GM19240 (cell line): Measurements from ENCODE around the gene APOL3.
"Not testable (repeated sequence)": the region's sequence is repeated elsewhere in the genome, so short reads cannot be mapped to it uniquely, and the experiment has no call there.

Experiments used
- DNase-seq: peaks from one replicate; pipeline ENCODE4 v3.0.0; 2011; ENCODE audit warnings: low spot score; ENCODE audit not compliant: insufficient read length

Gene APOL3

DNA sequence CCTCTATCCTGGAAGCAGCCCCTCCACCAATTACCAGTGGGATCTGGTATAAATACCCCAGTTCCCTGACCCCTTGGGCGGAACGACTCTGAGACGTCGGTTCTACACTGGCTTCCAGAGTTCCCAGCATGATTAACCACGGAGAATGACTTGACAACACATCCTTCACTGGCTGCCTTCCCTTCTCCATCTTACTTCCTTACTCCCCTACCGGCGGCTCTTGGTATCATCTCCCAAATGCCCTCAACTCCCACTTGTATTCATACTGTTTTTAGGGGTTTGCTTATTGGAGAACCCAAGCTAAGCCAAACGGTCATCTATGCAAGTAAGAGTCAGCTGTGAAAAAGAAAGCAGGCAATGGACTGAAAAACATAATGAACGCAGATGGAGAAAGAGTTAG lies 56.1 kb downstream of the APOL3 start:
- DNase-seq = no peak

DNA sequence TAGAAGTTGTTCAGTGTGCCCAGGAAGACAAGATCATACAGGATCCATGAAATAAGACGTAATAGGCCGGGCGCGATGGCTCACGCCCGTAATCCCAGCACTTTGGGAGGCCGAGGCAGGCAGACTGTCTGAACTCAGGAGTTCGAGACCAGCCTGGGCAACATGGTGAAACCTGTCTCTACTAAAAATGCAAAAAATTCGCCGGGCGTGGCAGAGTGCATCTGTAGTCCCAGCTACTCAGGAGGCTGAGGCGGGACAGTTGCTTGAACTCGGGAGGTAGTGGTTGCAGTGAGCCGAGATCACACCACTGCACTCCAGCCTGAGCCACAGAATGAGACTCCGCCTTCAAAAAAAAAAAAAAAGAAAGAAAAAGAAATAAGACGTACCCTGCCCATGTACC lies 56.7 kb downstream of the APOL3 start:
- DNase-seq = no peak

DNA sequence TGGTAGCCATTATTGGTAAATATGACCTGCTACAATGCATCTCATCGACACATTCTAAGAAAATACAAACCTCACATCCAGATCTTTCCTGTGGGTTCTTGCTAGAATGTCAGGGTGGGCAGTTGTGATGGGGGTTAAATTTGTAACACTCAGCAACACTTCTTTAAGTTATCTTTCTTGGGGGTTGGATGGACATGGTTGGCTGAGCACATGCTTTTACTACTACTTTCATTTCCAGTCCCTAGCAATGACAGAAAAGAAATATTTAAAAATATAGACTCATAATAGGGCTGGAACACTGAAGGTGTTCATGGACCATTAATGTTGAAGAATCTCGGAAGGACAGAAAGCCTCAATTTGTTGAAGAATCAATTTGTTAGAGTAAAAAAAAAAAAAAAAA lies 57.6 kb downstream of the APOL3 start:
- no peak for DNase-seq

DNA sequence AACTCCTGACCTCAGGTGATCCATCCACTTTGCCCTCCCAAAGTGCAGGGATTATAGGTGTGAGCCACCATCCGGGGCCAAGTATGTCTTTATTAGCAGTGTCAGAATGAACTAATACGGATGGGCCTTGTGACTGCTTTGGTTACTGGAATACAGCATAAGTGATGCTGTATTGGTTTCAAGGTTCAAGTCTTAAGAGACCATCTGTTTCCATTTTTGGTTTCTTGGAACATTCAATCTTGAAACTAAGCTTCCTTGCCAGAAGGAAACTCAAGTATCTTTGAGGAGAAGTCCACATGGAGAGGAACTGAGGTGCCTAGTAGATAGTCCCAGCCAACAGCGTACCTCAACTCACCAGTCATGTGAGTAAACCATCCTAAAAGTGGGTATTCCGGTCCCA lies 58.8 kb downstream of the APOL3 start:
- no peak for DNase-seq

DNA sequence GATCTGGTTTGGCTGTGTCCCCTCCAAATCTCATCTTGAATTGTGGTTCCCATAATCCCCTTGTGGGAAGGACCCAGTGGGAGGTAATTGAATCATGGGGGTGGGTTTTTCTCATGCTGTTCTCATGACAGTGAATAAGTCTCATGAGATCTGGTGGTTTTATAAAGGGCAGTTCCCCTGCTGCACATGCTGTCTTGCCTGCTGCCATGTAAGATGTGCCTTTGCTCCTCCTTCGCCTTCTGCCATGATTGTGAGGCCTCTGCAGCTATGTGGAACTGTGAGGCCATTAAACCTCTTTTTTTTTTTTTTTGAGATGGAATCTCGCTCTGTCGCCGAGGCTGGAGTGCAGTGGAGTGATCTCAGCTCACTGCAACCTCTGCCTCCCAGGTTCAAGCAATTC lies 59.6 kb downstream of the APOL3 start:
- DNase-seq = not testable (repeated sequence)

DNA sequence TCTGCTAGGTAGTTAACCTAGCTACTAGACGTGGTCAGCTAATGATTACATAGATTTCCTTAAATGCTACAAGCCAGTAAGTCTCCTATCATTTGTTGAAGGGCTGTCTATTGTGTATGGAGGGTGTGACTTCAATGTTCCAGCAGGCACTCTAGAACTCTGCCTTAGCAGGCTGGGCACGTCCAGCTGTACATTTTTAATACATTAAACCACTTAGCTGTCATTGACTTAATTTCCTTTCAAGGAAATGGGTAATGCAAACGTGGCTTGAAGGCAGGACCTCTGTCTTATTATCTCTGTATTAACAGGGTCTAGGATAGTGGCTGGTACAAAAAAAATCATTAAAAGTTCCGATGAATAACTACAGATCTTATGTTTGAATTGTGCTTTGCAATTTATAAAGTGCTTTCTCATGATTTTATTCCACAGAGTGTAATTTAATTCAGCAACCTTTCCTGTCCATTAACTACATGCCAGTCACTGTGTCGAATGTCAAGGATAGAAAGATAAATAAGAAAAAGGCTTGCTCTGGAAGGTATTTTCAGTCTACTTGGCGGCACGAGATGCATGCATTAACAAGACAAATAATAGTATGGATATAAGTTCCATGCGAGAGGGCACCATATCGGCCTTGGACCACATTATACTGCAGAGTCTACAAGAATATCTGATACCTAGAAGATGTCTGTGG lies 60.3 kb downstream of the APOL3 start:
- no peak for DNase-seq

DNA sequence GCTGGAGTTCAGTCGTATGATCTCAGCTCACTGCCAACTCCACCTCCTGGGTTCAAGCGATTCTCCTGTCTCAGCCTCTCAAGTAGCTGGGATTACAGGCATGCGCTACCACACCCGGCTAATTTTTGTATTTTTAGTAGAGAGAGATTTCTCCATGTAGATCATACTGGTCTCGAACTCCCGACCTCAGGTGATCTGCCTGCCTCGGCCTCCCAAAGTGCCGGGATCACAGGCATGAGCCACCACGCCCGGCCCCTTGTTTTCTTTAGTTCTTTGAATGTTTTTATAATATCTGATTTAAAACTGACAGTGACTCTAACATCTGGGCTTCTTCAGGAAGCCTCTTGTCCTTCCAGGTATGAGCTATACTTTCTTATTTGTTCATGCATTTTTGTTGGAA lies 61.0 kb downstream of the APOL3 start:
- DNase-seq = not testable (repeated sequence)

DNA sequence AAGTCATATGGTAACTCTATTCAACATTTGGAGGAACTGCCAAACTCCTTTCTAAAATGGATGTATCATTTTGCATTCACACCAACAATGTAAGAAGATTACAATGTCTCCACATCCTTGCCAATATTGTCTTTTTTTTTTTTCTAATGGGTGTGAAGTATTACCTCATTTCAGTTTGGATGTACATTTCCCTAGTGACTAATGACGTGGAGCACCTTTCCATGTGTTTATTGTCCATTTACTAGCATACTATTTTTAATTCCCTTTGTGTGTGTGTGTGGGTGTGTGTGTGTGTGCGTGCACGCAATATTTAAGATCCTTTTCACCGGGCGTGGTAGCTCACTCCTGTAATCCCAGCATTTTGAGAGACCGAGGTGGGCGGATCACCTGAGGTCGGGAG lies 62.7 kb downstream of the APOL3 start:
- no peak for DNase-seq

DNA sequence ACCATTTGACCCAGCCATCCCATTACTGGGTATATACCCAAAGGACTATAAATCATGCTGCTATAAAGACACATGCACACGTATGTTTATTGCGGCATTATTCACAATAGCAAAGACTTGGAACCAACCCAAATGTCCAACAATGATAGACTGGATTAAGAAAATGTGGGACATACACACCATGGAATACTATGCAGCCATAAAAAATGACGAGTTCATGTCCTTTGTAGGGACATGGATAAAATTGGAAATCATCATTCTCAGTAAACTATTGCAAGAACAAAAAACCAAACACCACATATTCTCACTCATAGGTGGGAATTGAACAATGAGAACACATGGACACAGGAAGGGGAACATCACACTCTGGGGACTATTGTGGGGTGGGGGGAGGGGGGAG lies 69.8 kb downstream of the APOL3 start:
- DNase-seq = not testable (repeated sequence)
